ENCODE measurements around the gene ELP1. TPM values are rescaled to one million over a fixed set of nuclear protein-coding genes. Genes with fewer than 3 reads are reported as not detected.

The ELP1 gene, protein sequence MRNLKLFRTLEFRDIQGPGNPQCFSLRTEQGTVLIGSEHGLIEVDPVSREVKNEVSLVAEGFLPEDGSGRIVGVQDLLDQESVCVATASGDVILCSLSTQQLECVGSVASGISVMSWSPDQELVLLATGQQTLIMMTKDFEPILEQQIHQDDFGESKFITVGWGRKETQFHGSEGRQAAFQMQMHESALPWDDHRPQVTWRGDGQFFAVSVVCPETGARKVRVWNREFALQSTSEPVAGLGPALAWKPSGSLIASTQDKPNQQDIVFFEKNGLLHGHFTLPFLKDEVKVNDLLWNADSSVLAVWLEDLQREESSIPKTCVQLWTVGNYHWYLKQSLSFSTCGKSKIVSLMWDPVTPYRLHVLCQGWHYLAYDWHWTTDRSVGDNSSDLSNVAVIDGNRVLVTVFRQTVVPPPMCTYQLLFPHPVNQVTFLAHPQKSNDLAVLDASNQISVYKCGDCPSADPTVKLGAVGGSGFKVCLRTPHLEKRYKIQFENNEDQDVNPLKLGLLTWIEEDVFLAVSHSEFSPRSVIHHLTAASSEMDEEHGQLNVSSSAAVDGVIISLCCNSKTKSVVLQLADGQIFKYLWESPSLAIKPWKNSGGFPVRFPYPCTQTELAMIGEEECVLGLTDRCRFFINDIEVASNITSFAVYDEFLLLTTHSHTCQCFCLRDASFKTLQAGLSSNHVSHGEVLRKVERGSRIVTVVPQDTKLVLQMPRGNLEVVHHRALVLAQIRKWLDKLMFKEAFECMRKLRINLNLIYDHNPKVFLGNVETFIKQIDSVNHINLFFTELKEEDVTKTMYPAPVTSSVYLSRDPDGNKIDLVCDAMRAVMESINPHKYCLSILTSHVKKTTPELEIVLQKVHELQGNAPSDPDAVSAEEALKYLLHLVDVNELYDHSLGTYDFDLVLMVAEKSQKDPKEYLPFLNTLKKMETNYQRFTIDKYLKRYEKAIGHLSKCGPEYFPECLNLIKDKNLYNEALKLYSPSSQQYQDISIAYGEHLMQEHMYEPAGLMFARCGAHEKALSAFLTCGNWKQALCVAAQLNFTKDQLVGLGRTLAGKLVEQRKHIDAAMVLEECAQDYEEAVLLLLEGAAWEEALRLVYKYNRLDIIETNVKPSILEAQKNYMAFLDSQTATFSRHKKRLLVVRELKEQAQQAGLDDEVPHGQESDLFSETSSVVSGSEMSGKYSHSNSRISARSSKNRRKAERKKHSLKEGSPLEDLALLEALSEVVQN (N-terminal part only)
- total RNA-seq (2012; rRNA removed): 39.7 and 43.2 TPM in 2 replicates
- 15.3 and 20.0 TPM in 2 replicates for polyA plus RNA-seq (2012; rRNA removed)
- 4.1 and 8.9 TPM in 2 replicates for polyA plus RNA-seq (2012; cell fraction: cytosol; rRNA removed)
- 12.8 and 56.7 TPM in 2 replicates for polyA plus RNA-seq (2012; cell fraction: nucleus; rRNA removed; ENCODE audit: low replicate concordance)
- Bru-seq, nascent RNA: percentile 70 among the genes with signal in this experiment
- percentile 71 among the genes with signal in this experiment for BruChase-seq, experiment 1, labeled RNA remaining after a 6-hour chase
- percentile 74 among the genes with signal in this experiment for BruChase-seq, experiment 2, labeled RNA remaining after a 2-hour chase
- long read RNA-seq, full-length matches to known transcripts: 24 of 57 reads
- long read RNA-seq, partial matches to known transcripts: 11 of 57 reads
- long read RNA-seq, other reads (novel, unspliced or antisense): 22 of 57 reads

GRCh38 chr9:108933718-108934322, at the start of gene ELP1:
Gene ELP1, minus strand, starts transcription at chr9:108934124. Its CDS starts 2,978 bp downstream, at chr9:108931146.
- Histone ChIP-seq H3K27me3 (ENCODE audit: control insufficient read depth, insufficient read depth, low read length) (no peaks in the 10 kb centered on the region), H3K18ac (ENCODE audit: low read depth, low read length) (peak within 1 kb of the TSS; percentile 91), H4K8ac (ENCODE audit: low read depth in 2 of 2, low read length in 2 of 2) (peak within 1 kb of the TSS; percentile 84 to 99), H2BK20ac (ENCODE audit: low read depth, low read length) (peak within 1 kb of the TSS; percentile 66), H3K14ac (replicated peaks; ENCODE audit: low read depth, low read length) (peak within 1 kb of the TSS; percentile 98), H3K9me3 (ENCODE audit: control insufficient read depth, insufficient read depth, low read length) (no peaks in the 10 kb centered on the region), H4K20me1 (ENCODE audit: insufficient read depth, low read length) (no peaks in the 10 kb centered on the region; the same call in 1 of the 2 replicates), H3K4ac (ENCODE audit: low read depth, low read length) (peak within 1 kb of the TSS; percentile 96), H2BK120ac (ENCODE audit: low read depth, low read length) (peak within 1 kb of the TSS; percentile 98), H4K91ac (ENCODE audit: insufficient read depth, low read depth, low read length) (peak within 1 kb of the TSS; percentile 97), H2AK5ac (ENCODE audit: low read depth, low read length) (peak within 1 kb of the TSS; percentile 38; the same call in 1 of the 2 replicates), H2BK5ac (ENCODE audit: low read depth, low read length, poor library complexity, severe bottlenecking) (peak within 1 kb of the TSS; percentile 96), H3K27ac (ENCODE audit: insufficient read depth, low read length) (peak within 1 kb of the TSS; percentile 92), H2AK9ac (replicated peaks; ENCODE audit: low read depth, low read length, poor library complexity) (peak within 1 kb of the TSS; percentile 92), H3K9ac (ENCODE audit: low read depth, low read length) (peak within 1 kb of the TSS; percentile 93), H3K79me1 (ENCODE audit: low read depth in 1 of 2, low read length in 2 of 2) (peaks cover 13 to 37% of the 10 kb centered on the region in 2 experiments), H3K56ac (ENCODE audit: extremely low read depth, insufficient read depth, low read length) (peak within 1 kb of the TSS; percentile 76), H3K36me3 (ENCODE audit: control insufficient read depth, insufficient read depth, low read length) (peaks cover 2% of the 10 kb centered on the region), H2BK15ac (ENCODE audit: low read depth, low read length) (peak within 1 kb of the TSS; percentile 82; the same call in 1 of the 3 replicates), H3K4me2 (ENCODE audit: low read depth, low read length) (peak within 1 kb of the TSS; percentile 94), H3K9me1 (ENCODE audit: insufficient read depth, low read length) (0 out of 2 replicates have a peak, but pooled peaks cover 4% of the 10 kb centered on the region), H4K5ac (ENCODE audit: low read depth, low read length) (peak within 1 kb of the TSS; percentile 94), H3K4me3 (ENCODE audit: insufficient read depth, low read depth, low read length) (peak within 1 kb of the TSS; percentile 95), H3K4me1 (ENCODE audit: control insufficient read depth, insufficient read depth, low read length) (no peaks in the 10 kb centered on the region; the same call in 1 of the 2 replicates), H3K23ac (ENCODE audit: low read depth, low read length) (peak within 1 kb of the TSS; percentile 99), H2AFZ (replicated peaks; ENCODE audit: low read length, poor library complexity) (peak within 1 kb of the TSS; percentile 100)
- DNase-seq (peak; percentile 94), ATAC-seq (ENCODE audit: low read depth) (peak; percentile 91)
- BruUV-seq (replicated peaks): no TSS peak
- intact Hi-C loops (cut with micrococcal nuclease): loop anchor here (5.0 kb wide), 1 partner anchor 388 kb away; the partner anchor contains the start of gene EPB41L4B
- in situ Hi-C loops (cut with MboI; ENCODE audit: low sequenced_read_pairs): no loop called here
- ChIA-PET POLR2A (ENCODE audit: unreplicated experiment) (interaction anchor here (0.6 kb wide), 1 partner anchor 13 kb away, joined by 4 read pairs; no protein-coding TSS in a partner anchor), CTCF (no interaction called here)
- WGBS, 2 experiments (ENCODE audit: extremely low coverage in 2 of 2, insufficient read length in 1 of 2): 2% methylated on average over 9 of the region's 48 CpGs; no CpG with 5 or more reads in 1 of the 2 experiments
- dilution Hi-C loops (cut with HindIII; ENCODE audit: low sequenced_read_pairs, unreplicated experiment): no loop called here
- peak; percentile 50; the same call in 1 of the 2 replicates for TF ChIP-seq POLR2A (IDR thresholded peaks at IDR 0.05; ENCODE audit: low read depth, low read length)
- TF ChIP-seq MXI1 (IDR thresholded peaks at IDR 0.05; ENCODE audit: borderline replicate concordance, low read depth, low read length): no peak; the same call in 1 of the 2 replicates
- no peak for TF ChIP-seq NFE2L2 (IDR thresholded peaks at IDR 0.05; ENCODE audit: low read depth, low read length)
- TF ChIP-seq CHD1 (IDR thresholded peaks at IDR 0.05; ENCODE audit: low read depth, low read length): no peak
- TF ChIP-seq FOS (IDR thresholded peaks at IDR 0.05; ENCODE audit: low read depth, low read length): peak; percentile 29; the same call in 1 of the 2 replicates
- TF ChIP-seq RCOR1 (IDR thresholded peaks at IDR 0.05; ENCODE audit: insufficient replicate concordance, low read length): peak; percentile 57
- TF ChIP-seq RAD21 (IDR thresholded peaks at IDR 0.05; ENCODE audit: low read length): peak; percentile 14; the same call in 1 of the 2 replicates
- peak; percentile 19; the same call in 1 of the 2 replicates for TF ChIP-seq BHLHE40 (IDR thresholded peaks at IDR 0.05; ENCODE audit: low read depth, low read length)
- TF ChIP-seq MAFK (IDR thresholded peaks at IDR 0.05; ENCODE audit: low read depth, low read length): peak; percentile 26; the same call in 1 of the 2 replicates
- peak; percentile 95 for TF ChIP-seq MAZ (IDR thresholded peaks at IDR 0.05; ENCODE audit: borderline replicate concordance, low read depth, low read length)
